22Rv1 (cell line): ENCODE measurements around the gene FAM227B.
A peak's percentile ranks its signal among the peaks of the same experiment; 100 is the strongest.

ENCODE experiments used
- CTCF ChIP-seq: fragments of 450-650 bp; IDR thresholded peaks from 2 replicates; pipeline ENCODE4 v1.5.1; 2017; ENCODE audit warnings: mild to moderate bottlenecking
- ZFX ChIP-seq: fragments of 450-650 bp; IDR thresholded peaks from 2 replicates; pipeline ENCODE4 v1.6.1; 2017; ENCODE audit warnings: antibody characterized with exemption, borderline replicate concordance

- TF ChIP-seq CTCF (peak; percentile 56), ZFX (no peak)
Observed at GRCh38 chr15:49521802-49522201, 98.8 kb downstream of the FAM227B start.
